Endodermal cell (in vitro differentiated cells): ENCODE data around the gene CLIC5. TPM values are rescaled to one million over a fixed set of nuclear protein-coding genes. Genes with fewer than 3 reads are reported as not detected.
A peak's percentile ranks its signal among the peaks of the same experiment; 100 is the strongest.

ENCODE experiments used
- DNase-seq: peaks from one replicate; pipeline ENCODE4 v3.0.0-alpha.2; 2017
- H3K27ac ChIP-seq: 2 replicates; pipeline ENCODE4 v1.5.1; 2013; ENCODE audit warnings: mild to moderate bottlenecking, low read depth, low read length, moderate library complexity
- H3K27me3 ChIP-seq: 2 replicates; pipeline ENCODE4 v1.6.1; 2013; ENCODE audit warnings: mild to moderate bottlenecking, low read length, moderate library complexity; ENCODE audit not compliant: insufficient read depth, control insufficient read depth, poor library complexity, severe bottlenecking
- H3K36me3 ChIP-seq: 2 replicates; pipeline ENCODE4 v1.7.0; 2013; ENCODE audit warnings: mild to moderate bottlenecking, low read length, moderate library complexity; ENCODE audit not compliant: control insufficient read depth, insufficient read depth
- H3K4me1 ChIP-seq: one replicate; pipeline ENCODE4 v1.7.0; 2013; ENCODE audit warnings: low read length; ENCODE audit not compliant: control insufficient read depth, insufficient read depth
- H3K4me3 ChIP-seq: 2 replicates; pipeline ENCODE4 v1.5.1; 2013; ENCODE audit warnings: mild to moderate bottlenecking, low read length, moderate library complexity
- H3K9ac ChIP-seq: 2 replicates; pipeline ENCODE4 v1.6.1; 2013; ENCODE audit warnings: mild to moderate bottlenecking, low read length, moderate library complexity; ENCODE audit not compliant: poor library complexity, severe bottlenecking; ENCODE audit errors: extremely low read depth
- H3K9me3 ChIP-seq: 2 replicates; pipeline ENCODE4 v1.6.1; 2013; ENCODE audit warnings: mild to moderate bottlenecking, low read length, moderate library complexity; ENCODE audit not compliant: control insufficient read depth
- H3K27ac Mint-ChIP-seq: 2 replicates; pipeline ENCODE4 v1.8.0; 2020; ENCODE audit warnings: mixed read lengths
- H3K27me3 Mint-ChIP-seq: 2 replicates; pipeline ENCODE4 v1.8.0; 2021; ENCODE audit warnings: mild to moderate bottlenecking, mixed read lengths; ENCODE audit not compliant: insufficient read depth
- H3K36me3 Mint-ChIP-seq: 2 replicates; pipeline ENCODE4 v1.8.0; 2020; ENCODE audit warnings: low read depth, mixed read lengths
- H3K4me1 Mint-ChIP-seq: 2 replicates; pipeline ENCODE4 v1.8.0; 2020; ENCODE audit warnings: mixed read lengths
- H3K4me3 Mint-ChIP-seq: 2 replicates; pipeline ENCODE4 v1.8.0; 2020; ENCODE audit warnings: mild to moderate bottlenecking, moderate library complexity, mixed read lengths
- H3K9me3 Mint-ChIP-seq: 2 replicates; pipeline ENCODE4 v1.8.0; 2020; ENCODE audit warnings: mild to moderate bottlenecking, mixed read lengths
- CTCF ChIP-seq: fragments of 200-600 bp; sonication (generic); conservative IDR thresholded peaks from 2 replicates; pipeline ENCODE4 v1.5.0; 2021; ENCODE audit warnings: antibody characterized with exemption, mild to moderate bottlenecking
- WGBS, 2 experiments: methylation state at CpG; one replicate each; pipeline versions ENCODE4 v1.1.5 to v1.1.7; 2013; ENCODE audit warnings: missing lambda C conversion rate in 2 of 2, mixed read lengths in 1 of 2; ENCODE audit not compliant: insufficient coverage in 1 of 2, insufficient read length in 1 of 2; 5-methylcytosine and 5-hydroxymethylcytosine counted together
- total RNA-seq, 2 donors: library from RNA; stranded (reverse); fragmentation: NEBNext Ultra II Directional in 1 of 2; extraction: Animal tissue kit (Norgen Biotek cat#: 25700) in 1 of 2; gene quantifications; 2 replicates in 1 of 2; 3 replicates in 1 of 2; pipeline ENCODE4 v1.2.1, GENCODE V29; 2021

The CLIC5 gene
- total RNA-seq, 2 donors from 2014 or later, result 0.11 TPM; not detected in 1

GRCh38 chr6:46057792-46058191 is 42.1 kb upstream of the CLIC5 start:
- DNase-seq, result no peak
- H3K9ac ChIP-seq, result no peak overlapping the region
- TF ChIP-seq CTCF, result no peak
- Mint-ChIP-seq H3K4me3 (no peak overlapping the region), H3K4me1 (peaks cover 5% of the 10 kb centered on the region), H3K36me3 (no peaks in the 10 kb centered on the region), H3K9me3 (peaks cover 18% of the 10 kb centered on the region), H3K27ac (no peak overlapping the region), H3K27me3 (peaks cover 8% of the 10 kb centered on the region)
- no peak overlapping the region for H3K27ac ChIP-seq
- H3K9me3 ChIP-seq, result peaks cover 32% of the 10 kb centered on the region
- H3K36me3 ChIP-seq, result no peaks in the 10 kb centered on the region
- no peaks in the 10 kb centered on the region for H3K4me1 ChIP-seq
- no peak overlapping the region for H3K4me3 ChIP-seq
- peaks cover 18% of the 10 kb centered on the region for H3K27me3 ChIP-seq

GRCh38 chr6:46056906-46057529 is 41.4 kb upstream of the CLIC5 start:
- WGBS, 2 experiments, result 90 to 100% methylated on average over 3 to 4 of the region's 4 CpGs
- Mint-ChIP-seq H3K9me3 (peaks cover 18% of the 10 kb centered on the region), H3K27me3 (peaks cover 11% of the 10 kb centered on the region), H3K36me3 (no peaks in the 10 kb centered on the region), H3K4me3 (no peak overlapping the region), H3K4me1 (no peaks in the 10 kb centered on the region), H3K27ac (no peak overlapping the region)
- peak overlapping the region; percentile 42 for H3K4me3 ChIP-seq
- H3K27me3 ChIP-seq, result peaks cover 23% of the 10 kb centered on the region
- no peak for TF ChIP-seq CTCF
- DNase-seq, result no peak
- H3K4me1 ChIP-seq, result no peaks in the 10 kb centered on the region
- no peaks in the 10 kb centered on the region for H3K36me3 ChIP-seq
- peaks cover 32% of the 10 kb centered on the region for H3K9me3 ChIP-seq
- H3K27ac ChIP-seq, result no peak overlapping the region
- no peak overlapping the region for H3K9ac ChIP-seq

- Mint-ChIP-seq H3K9me3 (peaks cover 18% of the 10 kb centered on the region), H3K27ac (no peak overlapping the region), H3K27me3 (peaks cover 35% of the 10 kb centered on the region), H3K36me3 (no peaks in the 10 kb centered on the region), H3K4me1 (peaks cover under 1% of the 10 kb centered on the region), H3K4me3 (no peak overlapping the region)
- H3K4me3 ChIP-seq, result no peak overlapping the region
- H3K27me3 ChIP-seq, result peaks cover 48% of the 10 kb centered on the region
- H3K9ac ChIP-seq, result no peak overlapping the region
- no peak for DNase-seq
- H3K9me3 ChIP-seq, result peaks cover 32% of the 10 kb centered on the region
- WGBS, 2 experiments, result 92 to 100% methylated on average over 2 to 5 of the region's 5 CpGs
- H3K27ac ChIP-seq, result no peak overlapping the region
- TF ChIP-seq CTCF, result no peak
- H3K36me3 ChIP-seq, result no peaks in the 10 kb centered on the region
- no peaks in the 10 kb centered on the region for H3K4me1 ChIP-seq
These were observed 38.9 kb upstream of the CLIC5 start for GRCh38 chr6:46054516-46054915.
